Duodenal mucosa (tissue), 2 donors: ENCODE measurements around the gene BTD.

ENCODE experiments used
- H3K27ac ChIP-seq: one replicate; pipeline ENCODE4 v1.7.0; 2013; ENCODE audit warnings: low read depth, low read length
- H3K27me3 ChIP-seq, 2 donors: one replicate each; pipeline ENCODE4 v1.7.0; 2013; ENCODE audit warnings: low read length in 2 of 2, control low read depth in 1 of 2; ENCODE audit not compliant: insufficient read depth in 2 of 2, control insufficient read depth in 1 of 2
- H3K36me3 ChIP-seq, 2 donors: one replicate each; pipeline ENCODE4 v1.7.0; 2013; ENCODE audit warnings: low read length in 2 of 2, control low read depth in 1 of 2; ENCODE audit not compliant: insufficient read depth in 2 of 2, control insufficient read depth in 1 of 2
- H3K4me1 ChIP-seq, 2 donors: one replicate each; pipeline ENCODE4 v1.7.0; 2013; ENCODE audit warnings: low read length in 2 of 2, control low read depth in 1 of 2; ENCODE audit not compliant: insufficient read depth in 2 of 2, control insufficient read depth in 1 of 2
- H3K4me3 ChIP-seq, 2 donors: one replicate each; pipeline ENCODE4 v1.7.0; 2013; ENCODE audit warnings: low read length in 2 of 2, low read depth in 1 of 2
- H3K9ac ChIP-seq, 2 donors: one replicate each; pipeline ENCODE4 v1.7.0; 2013; ENCODE audit warnings: low read length in 2 of 2, low read depth in 1 of 2
- H3K9me3 ChIP-seq, 2 donors: one replicate each; pipeline ENCODE4 v1.7.0; 2013; ENCODE audit warnings: low read length in 2 of 2, control low read depth in 1 of 2; ENCODE audit not compliant: control insufficient read depth in 1 of 2

BTD gene

DNA sequence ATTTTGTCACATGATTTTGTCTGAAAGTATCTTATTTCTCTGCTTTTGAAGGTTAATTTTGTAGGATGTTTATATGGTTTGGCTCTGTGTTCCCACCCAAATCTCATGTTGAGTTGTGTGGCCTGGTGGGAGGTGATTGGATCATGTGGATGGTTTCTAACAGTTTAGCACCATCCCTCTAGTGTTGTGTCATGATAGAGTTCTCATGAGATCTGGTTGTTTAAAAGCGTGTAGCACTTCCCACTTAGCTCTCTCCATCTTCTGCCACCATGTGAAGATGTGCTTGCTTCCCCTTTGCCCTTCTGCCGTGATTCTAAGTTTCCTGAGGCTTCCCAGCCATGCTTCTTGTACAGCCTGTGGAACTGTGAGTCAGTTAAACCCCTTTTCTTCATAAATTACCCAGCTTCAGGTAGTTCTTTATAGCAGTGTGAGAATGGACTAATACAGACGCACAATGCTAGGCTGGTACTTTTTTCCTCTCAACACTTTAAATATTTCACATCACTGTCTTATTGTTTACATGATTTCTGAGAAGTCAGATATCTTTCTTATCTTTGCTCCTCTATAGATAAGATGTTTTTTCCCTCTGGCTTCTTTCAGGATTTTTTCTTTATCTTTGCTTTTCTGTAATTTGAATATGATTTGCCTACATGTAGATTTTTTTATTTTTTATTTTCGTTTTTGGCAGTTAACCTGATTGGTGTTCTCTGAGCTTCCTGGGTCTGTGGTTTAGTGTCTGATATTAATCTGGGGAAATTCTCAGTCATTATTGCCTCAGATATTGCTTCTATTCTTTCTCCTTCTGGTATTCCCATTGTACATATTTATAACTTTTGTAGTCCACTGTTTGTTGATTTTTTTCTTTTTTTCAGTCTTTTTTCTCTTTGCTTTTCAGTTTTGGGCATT lies 22.2 kb downstream of the BTD start:
- peaks cover 0 to 3% of the 10 kb centered on the region in 2 donors for H3K36me3 ChIP-seq
- no peaks in the 10 kb centered on the region for H3K4me1 ChIP-seq
- H3K9ac ChIP-seq, result no peak overlapping the region
- peak overlapping the region in 1 of 2 donors; percentile 3 for H3K4me3 ChIP-seq
- H3K9me3 ChIP-seq, result peaks cover 9 to 22% of the 10 kb centered on the region in 2 donors
- H3K27ac ChIP-seq, result no peak overlapping the region
- H3K27me3 ChIP-seq, result no peaks in the 10 kb centered on the region

DNA sequence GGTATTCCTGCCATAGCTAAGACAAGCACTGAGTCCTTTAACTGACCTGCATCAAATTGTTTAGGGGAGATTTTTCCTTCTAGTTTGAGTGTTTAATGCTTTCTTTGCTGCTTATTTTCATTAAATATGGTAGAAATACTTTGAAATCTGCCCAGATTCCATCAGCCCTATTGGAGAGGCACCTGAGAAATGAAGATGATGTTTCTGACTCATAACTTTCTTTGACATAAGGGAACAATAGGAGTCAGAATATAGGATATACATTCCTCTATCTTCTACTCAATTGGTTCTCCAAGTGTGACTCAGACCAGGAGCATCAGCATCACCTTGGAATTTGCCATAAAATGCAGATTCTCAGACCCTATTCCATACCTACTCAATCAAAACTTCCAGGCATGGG lies 27.4 kb downstream of the BTD start:
- no peak overlapping the region for H3K9ac ChIP-seq
- H3K27ac ChIP-seq, result no peak overlapping the region
- H3K9me3 ChIP-seq, result no peaks in the 10 kb centered on the region
- H3K4me1 ChIP-seq, result peaks cover 7 to 8% of the 10 kb centered on the region in 2 donors
- H3K36me3 ChIP-seq, result peaks cover 0 to 3% of the 10 kb centered on the region in 2 donors
- no peak overlapping the region for H3K4me3 ChIP-seq
- H3K27me3 ChIP-seq, result no peaks in the 10 kb centered on the region

DNA sequence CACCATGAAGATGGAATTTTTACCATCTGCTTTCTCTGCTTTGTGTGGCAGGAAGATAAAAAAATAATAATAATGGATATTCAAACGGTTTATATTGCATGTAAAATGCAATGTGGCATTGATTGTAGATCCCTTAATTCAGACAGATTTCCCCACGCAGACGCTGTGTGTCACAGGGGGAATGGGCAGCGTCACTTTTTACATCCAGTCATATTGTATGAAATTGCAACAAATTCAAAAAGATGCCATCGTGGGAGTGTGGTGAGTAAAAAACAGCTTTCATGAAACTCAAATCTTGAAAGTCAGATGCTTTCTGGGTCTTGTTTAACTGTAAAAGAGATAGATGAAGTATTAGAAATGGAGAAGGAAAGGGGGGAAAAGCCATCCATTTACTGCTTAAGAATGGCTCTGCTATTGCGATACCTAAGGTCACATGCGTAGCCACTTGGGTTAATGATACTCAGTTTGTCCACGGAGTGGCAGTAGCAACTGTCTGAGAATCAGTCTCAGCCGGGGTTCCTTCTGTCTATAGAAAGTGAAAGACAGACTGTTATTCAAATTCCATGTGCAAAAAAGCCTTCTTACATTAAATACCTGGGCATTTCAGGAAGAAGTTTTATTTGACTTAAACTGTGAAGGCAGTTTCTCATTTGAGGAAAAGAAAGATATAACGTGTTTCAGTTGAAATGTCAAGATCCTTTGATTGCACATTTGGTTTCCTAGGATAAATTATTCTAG lies 28.5 kb downstream of the BTD start:
- Histone ChIP-seq H3K9ac (no peak overlapping the region), H3K4me1 (peaks cover 7 to 8% of the 10 kb centered on the region in 2 donors), H3K27ac (no peak overlapping the region), H3K9me3 (no peaks in the 10 kb centered on the region), H3K27me3 (no peaks in the 10 kb centered on the region), H3K4me3 (peak overlapping the region; percentile 43 to 50), H3K36me3 (peaks cover 0 to 3% of the 10 kb centered on the region in 2 donors)

DNA sequence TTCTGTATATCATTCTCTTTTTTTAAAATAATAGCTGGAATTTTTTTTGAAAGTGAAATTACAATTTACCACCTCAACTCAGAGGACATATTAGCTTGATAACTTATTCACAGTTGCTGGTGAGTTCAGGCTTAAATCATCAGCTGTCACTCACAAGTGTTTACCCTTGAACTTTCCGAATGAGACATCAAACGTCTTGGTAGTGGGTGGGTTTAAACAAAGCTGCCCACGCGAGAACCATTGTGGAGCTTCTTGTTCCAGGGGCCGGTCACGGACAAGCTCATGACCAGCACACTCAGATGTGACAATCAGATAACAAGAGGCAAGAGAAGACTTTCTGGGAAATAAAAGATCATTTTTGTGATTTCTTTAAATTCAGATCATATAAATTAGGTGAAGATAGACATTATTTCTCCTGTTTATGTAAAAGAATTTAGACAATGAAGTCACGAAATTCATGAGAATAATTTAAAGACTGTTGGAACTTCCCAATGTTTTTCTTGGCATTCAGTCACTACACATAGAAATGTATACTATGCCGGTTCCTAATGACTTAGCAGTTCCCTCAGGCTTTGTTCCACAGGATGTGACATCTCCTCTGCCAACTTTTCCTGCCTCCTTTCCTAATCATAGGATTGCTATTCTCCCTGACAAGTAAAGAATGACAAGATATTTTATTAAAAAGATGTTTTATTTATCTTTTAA lies 29.3 kb downstream of the BTD start:
- no peaks in the 10 kb centered on the region for H3K9me3 ChIP-seq
- peaks cover 0 to 3% of the 10 kb centered on the region in 2 donors for H3K36me3 ChIP-seq
- H3K4me3 ChIP-seq, result peak overlapping the region; percentile 43 to 50
- no peak overlapping the region for H3K27ac ChIP-seq
- peaks cover 7 to 8% of the 10 kb centered on the region in 2 donors for H3K4me1 ChIP-seq
- peak overlapping the region in 1 of 2 donors; percentile 2 for H3K9ac ChIP-seq
- H3K27me3 ChIP-seq, result no peaks in the 10 kb centered on the region

DNA sequence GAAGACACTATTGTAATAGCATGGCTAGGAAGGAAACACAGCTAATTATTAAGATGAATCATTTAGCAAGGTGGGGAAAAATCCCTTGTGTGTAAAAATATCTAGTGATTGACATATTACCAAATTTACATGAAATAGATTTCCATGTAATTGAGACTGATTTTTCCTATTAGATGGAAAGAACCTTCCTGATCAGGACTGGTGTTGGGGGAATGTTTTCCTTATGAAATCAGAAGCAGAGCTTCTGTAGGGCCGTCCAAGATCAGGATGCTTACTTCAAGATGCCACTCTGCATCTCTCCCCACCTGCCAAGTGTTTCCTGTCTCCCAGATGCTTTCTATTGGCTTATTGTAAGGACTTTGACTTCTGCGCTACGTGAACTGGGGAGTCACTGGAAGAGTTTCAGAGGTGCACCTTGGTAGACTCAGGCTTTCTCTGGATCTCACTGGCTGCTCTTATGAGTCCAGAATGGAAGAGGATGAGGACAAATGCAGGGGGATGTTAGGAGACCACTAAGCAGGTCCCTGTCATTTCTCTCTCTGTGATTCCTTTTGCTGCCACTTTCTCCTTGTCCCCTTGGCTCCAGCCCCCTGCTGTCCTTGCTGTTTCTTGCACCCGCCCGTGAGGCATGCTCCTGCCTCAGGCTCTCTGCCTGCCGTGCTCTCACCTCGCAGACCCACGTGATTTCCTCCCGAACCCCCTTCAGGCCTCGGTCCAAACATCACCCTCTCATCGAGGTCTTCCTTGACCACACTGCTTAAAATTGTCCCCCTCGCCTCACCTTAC lies 30.1 kb downstream of the BTD start:
- Histone ChIP-seq H3K27me3 (no peaks in the 10 kb centered on the region), H3K9ac (no peak overlapping the region), H3K36me3 (peaks cover 0 to 3% of the 10 kb centered on the region in 2 donors), H3K27ac (no peak overlapping the region), H3K4me3 (no peak overlapping the region), H3K9me3 (no peaks in the 10 kb centered on the region), H3K4me1 (peaks cover 8 to 14% of the 10 kb centered on the region in 2 donors)

DNA sequence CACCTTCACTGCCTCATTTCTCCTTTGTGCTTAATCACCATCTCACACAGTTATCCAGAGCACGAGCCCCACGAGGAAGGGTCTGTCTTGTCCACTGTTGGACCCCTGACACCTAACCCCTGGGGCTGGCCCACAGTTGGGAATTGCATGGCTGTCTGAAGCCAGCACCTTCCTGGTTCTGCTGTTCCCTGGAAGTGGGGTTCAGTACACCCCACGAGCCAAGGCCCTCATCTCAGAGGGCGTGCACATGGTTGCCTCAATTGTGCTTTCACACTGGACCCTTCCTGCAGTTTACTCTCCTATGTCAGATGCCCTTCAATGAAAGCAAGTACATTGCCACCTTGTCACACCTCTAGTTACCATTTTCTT lies 30.7 kb downstream of the BTD start:
- no peak overlapping the region for H3K4me3 ChIP-seq
- no peak overlapping the region for H3K27ac ChIP-seq
- H3K9ac ChIP-seq, result no peak overlapping the region
- H3K36me3 ChIP-seq, result peaks cover 0 to 3% of the 10 kb centered on the region in 2 donors
- no peaks in the 10 kb centered on the region for H3K27me3 ChIP-seq
- H3K9me3 ChIP-seq, result no peaks in the 10 kb centered on the region
- H3K4me1 ChIP-seq, result peaks cover 8 to 18% of the 10 kb centered on the region in 2 donors

DNA sequence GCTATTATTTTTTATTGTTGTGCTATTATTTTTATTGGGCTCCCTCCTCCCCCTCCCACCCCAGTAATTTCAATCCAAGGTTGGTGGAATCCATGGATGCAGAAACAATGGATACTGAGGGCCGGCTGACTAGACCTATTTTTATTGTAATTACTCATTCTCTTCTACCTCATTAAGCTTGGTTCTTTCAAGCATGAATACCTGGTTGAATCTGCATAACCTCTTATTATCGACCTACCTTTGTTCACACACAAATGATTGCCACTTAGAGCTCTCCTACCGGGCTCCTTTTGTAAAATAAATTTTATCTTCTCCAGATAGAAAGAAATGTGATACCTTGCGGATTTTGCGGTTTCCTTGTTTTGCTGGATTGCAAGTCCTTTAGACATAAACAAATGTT lies 31.6 kb downstream of the BTD start:
- H3K36me3 ChIP-seq, result peaks cover 0 to 3% of the 10 kb centered on the region in 2 donors
- H3K27me3 ChIP-seq, result no peaks in the 10 kb centered on the region
- H3K9ac ChIP-seq, result no peak overlapping the region
- peaks cover 8 to 23% of the 10 kb centered on the region in 2 donors for H3K4me1 ChIP-seq
- no peaks in the 10 kb centered on the region for H3K9me3 ChIP-seq
- H3K27ac ChIP-seq, result no peak overlapping the region
- no peak overlapping the region for H3K4me3 ChIP-seq

DNA sequence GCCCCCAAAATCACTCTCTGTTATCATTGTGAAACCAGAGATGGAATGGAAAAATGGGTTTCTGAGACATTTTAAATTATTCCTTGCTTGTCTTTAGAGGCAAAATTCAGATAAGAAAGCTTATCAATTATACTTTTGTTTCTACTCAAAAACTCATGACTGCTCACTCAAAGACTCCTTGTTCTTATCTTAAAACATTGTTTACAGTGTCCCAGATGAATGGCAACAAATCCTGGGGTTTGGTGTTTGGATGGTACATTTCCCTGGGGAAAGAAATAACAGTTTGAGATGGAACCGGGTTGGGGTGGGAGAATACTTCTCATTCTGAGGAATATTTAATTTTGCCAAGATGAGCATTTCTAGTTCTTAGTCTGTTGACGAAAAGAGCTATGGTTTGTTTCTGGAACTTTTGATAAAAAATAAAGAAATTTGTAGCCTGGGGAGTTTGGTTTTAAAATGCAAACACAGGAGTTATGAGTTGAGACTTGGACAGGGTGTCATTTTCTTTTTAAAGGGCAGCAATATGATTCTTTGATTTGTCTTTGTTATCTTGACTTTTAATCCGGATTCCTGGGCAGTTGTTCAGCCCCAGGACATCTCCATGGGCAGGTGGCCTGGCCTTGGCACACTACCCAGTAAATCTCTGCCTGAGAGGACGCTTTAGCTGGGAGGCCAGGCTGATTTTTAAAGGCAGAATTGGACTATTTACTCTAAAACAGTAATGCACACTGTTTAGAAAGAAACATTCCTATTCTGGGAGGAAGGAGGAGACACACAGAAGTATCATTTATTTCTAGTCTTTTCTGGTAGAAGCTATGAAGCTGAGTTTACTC lies 32.4 kb downstream of the BTD start:
- no peak overlapping the region for H3K27ac ChIP-seq
- H3K9ac ChIP-seq, result no peak overlapping the region
- no peaks in the 10 kb centered on the region for H3K27me3 ChIP-seq
- H3K9me3 ChIP-seq, result no peaks in the 10 kb centered on the region
- H3K4me1 ChIP-seq, result peaks cover 8 to 23% of the 10 kb centered on the region in 2 donors
- no peak overlapping the region for H3K4me3 ChIP-seq
- H3K36me3 ChIP-seq, result peaks cover 0 to 3% of the 10 kb centered on the region in 2 donors

DNA sequence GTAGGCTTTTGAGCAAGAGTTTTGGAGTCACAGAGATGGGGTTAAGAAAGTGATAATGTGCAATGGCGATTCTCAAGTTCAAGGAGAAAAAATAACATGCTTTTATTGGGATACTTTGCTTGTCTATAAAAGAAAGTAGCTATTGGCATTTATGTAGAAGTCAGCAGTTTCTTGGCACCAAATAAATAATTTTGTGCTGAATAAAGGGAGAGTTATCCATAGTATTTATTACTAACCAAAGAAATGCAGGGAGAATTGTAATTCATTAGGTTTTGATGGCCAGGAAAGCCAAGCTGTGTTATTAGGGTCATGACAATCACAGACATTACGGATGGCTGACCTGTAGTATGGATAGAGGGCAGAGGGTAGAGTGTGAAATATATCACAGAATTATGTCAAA lies 33.1 kb downstream of the BTD start:
- Histone ChIP-seq H3K9me3 (no peaks in the 10 kb centered on the region), H3K4me1 (peaks cover 8 to 23% of the 10 kb centered on the region in 2 donors), H3K36me3 (peaks cover 0 to 3% of the 10 kb centered on the region in 2 donors), H3K4me3 (no peak overlapping the region), H3K9ac (no peak overlapping the region), H3K27ac (no peak overlapping the region), H3K27me3 (no peaks in the 10 kb centered on the region)
